ENCODE measurements around the gene DGKI.

Gene DGKI

GRCh38 chr7:137342828-137343261, 503.9 kb downstream of the DGKI start:
- no peak for DNase-seq (ENCODE audit: low spot score)

GRCh38 chr7:137342265-137342664, 504.5 kb downstream of the DGKI start:
- no peak for DNase-seq (ENCODE audit: low spot score)

GRCh38 chr7:137337902-137338301, 508.9 kb downstream of the DGKI start:
- DNase-seq (ENCODE audit: low spot score), result no peak

GRCh38 chr7:137335814-137336213, 511.0 kb downstream of the DGKI start:
- no peak for DNase-seq (ENCODE audit: low spot score)

GRCh38 chr7:137331378-137331777, 515.4 kb downstream of the DGKI start:
- DNase-seq (ENCODE audit: low spot score), result no peak

Data from hematopoietic multipotent progenitor cell treated with erythropoietin and hydrocortisone succinate and interleukin-3 and kit ligand, for 15 days (in vitro differentiated cells).